Trophoblast cell (in vitro differentiated cells and primary cell): ENCODE data around the gene RNF39.
"Not testable (repeated sequence)": the region's sequence is repeated elsewhere in the genome, so short reads cannot be mapped to it uniquely, and the experiment has no call there.

Experiments
- DNase-seq, 2 donors: peaks; one replicate each; pipeline ENCODE4 v3.0.0-alpha.2; 2016
- H2AFZ ChIP-seq: 2 replicates; pipeline ENCODE4 v1.6.1; 2013; ENCODE audit warnings: low read length, moderate library complexity, mild to moderate bottlenecking; ENCODE audit not compliant: insufficient read depth, poor library complexity
- H2AK5ac ChIP-seq: 2 replicates; pipeline ENCODE4 v1.6.1; 2013; ENCODE audit warnings: mild to moderate bottlenecking, low read length
- H2BK120ac ChIP-seq: 2 replicates; pipeline ENCODE4 v1.6.1; 2013; ENCODE audit warnings: low read length, mild to moderate bottlenecking, moderate library complexity; ENCODE audit not compliant: insufficient read depth, poor library complexity
- H2BK12ac ChIP-seq: 2 replicates; pipeline ENCODE4 v1.6.1; 2013; ENCODE audit warnings: mild to moderate bottlenecking, low read length, moderate library complexity
- H2BK5ac ChIP-seq: 2 replicates; pipeline ENCODE4 v1.6.1; 2013; ENCODE audit warnings: low read length, low read depth, moderate library complexity, mild to moderate bottlenecking; ENCODE audit not compliant: poor library complexity
- H3K14ac ChIP-seq: 2 replicates; pipeline ENCODE4 v1.6.1; 2013; ENCODE audit warnings: mild to moderate bottlenecking, low read length
- H3K18ac ChIP-seq: 2 replicates; pipeline ENCODE4 v1.6.1; 2013; ENCODE audit warnings: mild to moderate bottlenecking, low read length
- H3K23ac ChIP-seq: 2 replicates; pipeline ENCODE4 v1.6.1; 2013; ENCODE audit warnings: low read length
- H3K27ac ChIP-seq: 2 replicates; pipeline ENCODE4 v1.5.1; 2013; ENCODE audit warnings: low read depth, mild to moderate bottlenecking, inconsistent platforms, low read length, moderate library complexity
- H3K27me3 ChIP-seq: 2 replicates; pipeline ENCODE4 v1.6.1; 2013; ENCODE audit warnings: inconsistent platforms, mild to moderate bottlenecking, low read length, moderate library complexity; ENCODE audit not compliant: insufficient read depth
- H3K36me3 ChIP-seq, 2 experiments: 1 replicate in 1 of 2; 2 replicates in 1 of 2; pipeline ENCODE4 v1.6.1; 2013; ENCODE audit warnings: low read length in 2 of 2, mild to moderate bottlenecking in 2 of 2, moderate library complexity in 1 of 2; ENCODE audit not compliant: insufficient read depth in 2 of 2, control insufficient read depth in 1 of 2
- H3K4ac ChIP-seq: 2 replicates; pipeline ENCODE4 v1.6.1; 2013; ENCODE audit warnings: low read depth, mild to moderate bottlenecking, low read length, moderate library complexity
- H3K4me1 ChIP-seq, 2 experiments: 1 replicate in 1 of 2; 2 replicates in 1 of 2; pipeline ENCODE4 v1.6.1; 2013; ENCODE audit warnings: low read length in 2 of 2, mild to moderate bottlenecking in 2 of 2, moderate library complexity in 1 of 2; ENCODE audit not compliant: insufficient read depth in 2 of 2, control insufficient read depth in 1 of 2
- H3K4me2 ChIP-seq: 2 replicates; pipeline ENCODE4 v1.6.1; 2013; ENCODE audit warnings: inconsistent platforms, mild to moderate bottlenecking, low read length, moderate library complexity
- H3K4me3 ChIP-seq: 2 replicates; pipeline ENCODE4 v1.5.1; 2013; ENCODE audit warnings: mild to moderate bottlenecking, low read depth, low read length, inconsistent platforms
- H3K79me1 ChIP-seq: one replicate; pipeline ENCODE4 v1.6.1; 2013; ENCODE audit warnings: low read length
- H3K79me2 ChIP-seq: 2 replicates; pipeline ENCODE4 v1.6.1; 2013; ENCODE audit warnings: low read length, mild to moderate bottlenecking; ENCODE audit not compliant: control insufficient read depth, insufficient read depth, poor library complexity
- H3K9ac ChIP-seq: 2 replicates; pipeline ENCODE4 v1.6.1; 2013; ENCODE audit warnings: mild to moderate bottlenecking, low read length
- H3K9me3 ChIP-seq: 2 replicates; pipeline ENCODE4 v1.6.1; 2013; ENCODE audit warnings: low read depth, mild to moderate bottlenecking, control low read depth, inconsistent platforms, low read length; ENCODE audit not compliant: insufficient read depth
- H4K12ac ChIP-seq: 2 replicates; pipeline ENCODE4 v1.6.1; 2013; ENCODE audit warnings: low read depth, mild to moderate bottlenecking, low read length, moderate library complexity
- H4K8ac ChIP-seq: 2 replicates; pipeline ENCODE4 v1.6.1; 2013; ENCODE audit warnings: low read depth, mild to moderate bottlenecking, low read length, moderate library complexity
- H4K91ac ChIP-seq: one replicate; pipeline ENCODE4 v1.6.1; 2013; ENCODE audit warnings: low read depth, mild to moderate bottlenecking, low read length, moderate library complexity
- WGBS: extraction: QIAGEN DNeasy Blood & Tissue Kit; methylation state at CpG from one replicate; pipeline ENCODE4 v1.1.7; 2013; ENCODE audit warnings: missing lambda C conversion rate; ENCODE audit not compliant: insufficient read length, insufficient coverage; ENCODE audit errors: extremely low coverage; 5-methylcytosine and 5-hydroxymethylcytosine counted together

RNF39 gene

GRCh38 chr6:30041221-30041620 lies 34.3 kb downstream of the RNF39 start:
- no peaks in the 10 kb centered on the region for H3K79me1 ChIP-seq
- no peak overlapping the region for H2BK5ac ChIP-seq
- no peaks in the 10 kb centered on the region for H3K79me2 ChIP-seq
- no peak overlapping the region for H4K8ac ChIP-seq
- H3K27me3 ChIP-seq, result no peaks in the 10 kb centered on the region
- no peak overlapping the region for H3K27ac ChIP-seq
- H2BK120ac ChIP-seq, result no peak overlapping the region
- H3K4ac ChIP-seq, result no peak overlapping the region
- peaks cover 0 to 3% of the 10 kb centered on the region in 2 experiments for H3K4me1 ChIP-seq
- H2AK5ac ChIP-seq, result no peak overlapping the region
- no peak overlapping the region for H3K4me2 ChIP-seq
- H4K91ac ChIP-seq, result no peak overlapping the region
- H3K14ac ChIP-seq, result no peak overlapping the region
- no peak overlapping the region for H3K18ac ChIP-seq
- no peak for DNase-seq
- no peak overlapping the region for H4K12ac ChIP-seq
- no peak overlapping the region for H3K23ac ChIP-seq
- H2BK12ac ChIP-seq, result no peak overlapping the region
- no CpG with 5 or more reads among the region's 6 CpGs for WGBS
- H3K36me3 ChIP-seq, result no peaks in the 10 kb centered on the region
- H3K9ac ChIP-seq, result no peak overlapping the region
- H3K9me3 ChIP-seq, result no peaks in the 10 kb centered on the region
- no peak overlapping the region for H2AFZ ChIP-seq
- no peak overlapping the region for H3K4me3 ChIP-seq

GRCh38 chr6:30037182-30037788 lies 38.3 kb downstream of the RNF39 start:
- no peaks in the 10 kb centered on the region for H3K9me3 ChIP-seq
- H3K27ac ChIP-seq, result no peak overlapping the region
- no peak overlapping the region for H3K9ac ChIP-seq
- no peak overlapping the region for H4K91ac ChIP-seq
- no peak overlapping the region for H2AK5ac ChIP-seq
- H2BK120ac ChIP-seq, result no peak overlapping the region
- H3K27me3 ChIP-seq, result no peaks in the 10 kb centered on the region
- H3K18ac ChIP-seq, result no peak overlapping the region
- peaks cover 0 to 3% of the 10 kb centered on the region in 2 experiments for H3K4me1 ChIP-seq
- H3K79me2 ChIP-seq, result no peaks in the 10 kb centered on the region
- no peak overlapping the region for H3K4me2 ChIP-seq
- H3K79me1 ChIP-seq, result no peaks in the 10 kb centered on the region
- H3K14ac ChIP-seq, result no peak overlapping the region
- no peak overlapping the region for H4K8ac ChIP-seq
- no peak overlapping the region for H3K4ac ChIP-seq
- no peak overlapping the region for H3K23ac ChIP-seq
- H2BK12ac ChIP-seq, result no peak overlapping the region
- H3K36me3 ChIP-seq, result no peaks in the 10 kb centered on the region
- no peak overlapping the region for H3K4me3 ChIP-seq
- no peak overlapping the region for H2AFZ ChIP-seq
- H4K12ac ChIP-seq, result no peak overlapping the region
- WGBS, result no CpG with 5 or more reads among the region's 4 CpGs
- H2BK5ac ChIP-seq, result no peak overlapping the region
- DNase-seq, result peak in 1 of 2 donors; percentile 28

- H2BK12ac ChIP-seq, result no peak overlapping the region
- no peaks in the 10 kb centered on the region for H3K79me2 ChIP-seq
- no peak overlapping the region for H4K12ac ChIP-seq
- H3K9me3 ChIP-seq, result no peaks in the 10 kb centered on the region
- no CpG with 5 or more reads among the region's 1 CpG for WGBS
- no peak overlapping the region for H2AK5ac ChIP-seq
- no peaks in the 10 kb centered on the region for H3K4me1 ChIP-seq
- no peak overlapping the region for H3K4me2 ChIP-seq
- H2BK120ac ChIP-seq, result no peak overlapping the region
- H3K9ac ChIP-seq, result no peak overlapping the region
- no peak overlapping the region for H3K4ac ChIP-seq
- no peaks in the 10 kb centered on the region for H3K79me1 ChIP-seq
- H3K4me3 ChIP-seq, result no peak overlapping the region
- DNase-seq, result no peak
- no peak overlapping the region for H4K8ac ChIP-seq
- H3K23ac ChIP-seq, result no peak overlapping the region
- no peak overlapping the region for H2AFZ ChIP-seq
- no peaks in the 10 kb centered on the region for H3K27me3 ChIP-seq
- H3K18ac ChIP-seq, result no peak overlapping the region
- H3K27ac ChIP-seq, result no peak overlapping the region
- no peak overlapping the region for H3K14ac ChIP-seq
- H3K36me3 ChIP-seq, result no peaks in the 10 kb centered on the region
- no peak overlapping the region for H2BK5ac ChIP-seq
- no peak overlapping the region for H4K91ac ChIP-seq
These were observed 39.8 kb downstream of the RNF39 start for GRCh38 chr6:30035784-30036183.

- H4K91ac ChIP-seq, H3K4me2 ChIP-seq, H3K79me2 ChIP-seq, H3K18ac ChIP-seq, H3K4me3 ChIP-seq, H3K9ac ChIP-seq, H3K4ac ChIP-seq, H2BK5ac ChIP-seq, H2AK5ac ChIP-seq, H2BK12ac ChIP-seq, H3K4me1 ChIP-seq, H3K14ac ChIP-seq, H3K27me3 ChIP-seq, H2BK120ac ChIP-seq, H3K36me3 ChIP-seq, H3K23ac ChIP-seq, H4K12ac ChIP-seq, H4K8ac ChIP-seq, H3K79me1 ChIP-seq, H3K9me3 ChIP-seq, H3K27ac ChIP-seq, H2AFZ ChIP-seq: not testable (repeated sequence)
- peak in 1 of 2 donors; percentile 9 for DNase-seq
- WGBS, result no CpG with 5 or more reads among the region's 5 CpGs
These were observed 42.1 kb downstream of the RNF39 start for GRCh38 chr6:30033440-30033839.
